Measurements from ENCODE around the gene ATP5MC2.
"Not testable (repeated sequence)": the region's sequence is repeated elsewhere in the genome, so short reads cannot be mapped to it uniquely, and the experiment has no call there.

ATP5MC2 gene

GRCh38 chr12:53694756-53695151 lies 18.9 kb upstream of the ATP5MC2 start:
- no peak for DNase-seq (ENCODE audit: low read depth, low spot score)

- DNase-seq (ENCODE audit: low read depth, low spot score), result no peak
These were observed 12.3 kb upstream of the ATP5MC2 start for GRCh38 chr12:53688134-53688533.

- no peak for DNase-seq (ENCODE audit: low read depth, low spot score)
These were observed 10.6 kb upstream of the ATP5MC2 start for GRCh38 chr12:53686436-53686835.

GRCh38 chr12:53684654-53685220 lies 8.9 kb upstream of the ATP5MC2 start:
- no peak for DNase-seq (ENCODE audit: low read depth, low spot score)

GRCh38 chr12:53683983-53684382 lies 8.1 kb upstream of the ATP5MC2 start:
- DNase-seq (ENCODE audit: low read depth, low spot score), result no peak

GRCh38 chr12:53683494-53683893 lies 7.6 kb upstream of the ATP5MC2 start:
- DNase-seq (ENCODE audit: low read depth, low spot score), result no peak

GRCh38 chr12:53680061-53680460 lies 4.2 kb upstream of the ATP5MC2 start:
- not testable (repeated sequence) for DNase-seq (ENCODE audit: low read depth, low spot score)

GRCh38 chr12:53677800-53678148 lies 1.9 kb upstream of the ATP5MC2 start:
- DNase-seq (ENCODE audit: low read depth, low spot score), result no peak

GRCh38 chr12:53677016-53677799 lies 1.3 kb upstream of the ATP5MC2 start:
- peak; percentile 41 for DNase-seq (ENCODE audit: low read depth, low spot score)

- DNase-seq (ENCODE audit: low read depth, low spot score), result peak; percentile 49
These were observed 753 bp upstream of the ATP5MC2 start for GRCh38 chr12:53676656-53677015.

GRCh38 chr12:53674977-53675700 lies 744 bp downstream of the ATP5MC2 start:
- no peak for DNase-seq (ENCODE audit: low read depth, low spot score)

- DNase-seq (ENCODE audit: low read depth, low spot score), result no peak
These were observed 4.9 kb downstream of the ATP5MC2 start for GRCh38 chr12:53670971-53671370.

- peak; percentile 22 for DNase-seq (ENCODE audit: low read depth, low spot score)
These were observed 5.6 kb downstream of the ATP5MC2 start for GRCh38 chr12:53670308-53670707.

- no peak for DNase-seq (ENCODE audit: low read depth, low spot score)
These were observed 8.8 kb downstream of the ATP5MC2 start for GRCh38 chr12:53667080-53667479.

- no peak for DNase-seq (ENCODE audit: low read depth, low spot score)
These were observed 10.9 kb downstream of the ATP5MC2 start for GRCh38 chr12:53664936-53665335.

- no peak for DNase-seq (ENCODE audit: low read depth, low spot score)
These were observed 11.7 kb downstream of the ATP5MC2 start for GRCh38 chr12:53664191-53664590.

GRCh38 chr12:53660041-53660440 lies 15.8 kb downstream of the ATP5MC2 start:
- DNase-seq (ENCODE audit: low read depth, low spot score), result peak; percentile 45

GRCh38 chr12:53659571-53659981 lies 16.3 kb downstream of the ATP5MC2 start:
- no peak for DNase-seq (ENCODE audit: low read depth, low spot score)

GRCh38 chr12:53659011-53659551 lies 16.8 kb downstream of the ATP5MC2 start:
- peak; percentile 95 for DNase-seq (ENCODE audit: low read depth, low spot score)

- DNase-seq (ENCODE audit: low read depth, low spot score), result no peak
These were observed 18.8 kb downstream of the ATP5MC2 start for GRCh38 chr12:53657041-53657440.

- DNase-seq (ENCODE audit: low read depth, low spot score), result no peak
These were observed 22.3 kb downstream of the ATP5MC2 start for GRCh38 chr12:53653595-53653994.

- peak; percentile 84 for DNase-seq (ENCODE audit: low read depth, low spot score)
These were observed 23.5 kb downstream of the ATP5MC2 start for GRCh38 chr12:53652366-53652765.

- DNase-seq (ENCODE audit: low read depth, low spot score), result no peak
These were observed 24.1 kb downstream of the ATP5MC2 start for GRCh38 chr12:53651737-53652136.

Data from astrocyte of the hippocampus (primary cell).